ENCODE measurements around the gene CACNA1S.

The CACNA1S gene

GRCh38 chr1:201110138-201110537 is 2.1 kb downstream of the CACNA1S start:
- no peak overlapping the region for H2AFZ ChIP-seq (ENCODE audit: low read length)
- H3K27me3 ChIP-seq (replicated peaks; ENCODE audit: insufficient read depth, low read length): no peaks in the 10 kb centered on the region
- H3F3A ChIP-seq (ENCODE audit: insufficient read depth, low read length): no peaks in the 10 kb centered on the region
- H3K9ac ChIP-seq (ENCODE audit: low read length): no peak overlapping the region
- H3K9me3 ChIP-seq (replicated peaks; ENCODE audit: insufficient read depth, low read length): no peaks in the 10 kb centered on the region
- H3K27ac ChIP-seq (ENCODE audit: low read length): no peak overlapping the region
- no peak for DNase-seq
- no peak overlapping the region for H3K4me2 ChIP-seq (ENCODE audit: low read depth, low read length)
- TF ChIP-seq EZH2 (optimal IDR thresholded peaks at IDR 0.05; ENCODE audit: low read depth, low read length): no peak
- TF ChIP-seq, protein P1, sequence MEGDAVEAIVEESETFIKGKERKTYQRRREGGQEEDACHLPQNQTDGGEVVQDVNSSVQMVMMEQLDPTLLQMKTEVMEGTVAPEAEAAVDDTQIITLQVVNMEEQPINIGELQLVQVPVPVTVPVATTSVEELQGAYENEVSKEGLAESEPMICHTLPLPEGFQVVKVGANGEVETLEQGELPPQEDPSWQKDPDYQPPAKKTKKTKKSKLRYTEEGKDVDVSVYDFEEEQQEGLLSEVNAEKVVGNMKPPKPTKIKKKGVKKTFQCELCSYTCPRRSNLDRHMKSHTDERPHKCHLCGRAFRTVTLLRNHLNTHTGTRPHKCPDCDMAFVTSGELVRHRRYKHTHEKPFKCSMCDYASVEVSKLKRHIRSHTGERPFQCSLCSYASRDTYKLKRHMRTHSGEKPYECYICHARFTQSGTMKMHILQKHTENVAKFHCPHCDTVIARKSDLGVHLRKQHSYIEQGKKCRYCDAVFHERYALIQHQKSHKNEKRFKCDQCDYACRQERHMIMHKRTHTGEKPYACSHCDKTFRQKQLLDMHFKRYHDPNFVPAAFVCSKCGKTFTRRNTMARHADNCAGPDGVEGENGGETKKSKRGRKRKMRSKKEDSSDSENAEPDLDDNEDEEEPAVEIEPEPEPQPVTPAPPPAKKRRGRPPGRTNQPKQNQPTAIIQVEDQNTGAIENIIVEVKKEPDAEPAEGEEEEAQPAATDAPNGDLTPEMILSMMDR (IDR thresholded peaks at IDR 0.05; ENCODE audit: low read length): no peak
- no peak for TF ChIP-seq EZH2phosphoT487 (IDR thresholded peaks at IDR 0.05; ENCODE audit: low read length)
- H3K36me3 ChIP-seq (replicated peaks; ENCODE audit: insufficient read depth, low read length): no peaks in the 10 kb centered on the region
- H4K20me1 ChIP-seq (ENCODE audit: insufficient read depth, low read length): no peaks in the 10 kb centered on the region
- no peak overlapping the region for H3K4me3 ChIP-seq (ENCODE audit: low read length)
- no peaks in the 10 kb centered on the region for H3K9me2 ChIP-seq (replicated peaks; ENCODE audit: insufficient read depth, low read length)
- H3K79me2 ChIP-seq (ENCODE audit: low read length): no peaks in the 10 kb centered on the region
- H3K4me1 ChIP-seq (ENCODE audit: low read length): no peaks in the 10 kb centered on the region

DNA sequence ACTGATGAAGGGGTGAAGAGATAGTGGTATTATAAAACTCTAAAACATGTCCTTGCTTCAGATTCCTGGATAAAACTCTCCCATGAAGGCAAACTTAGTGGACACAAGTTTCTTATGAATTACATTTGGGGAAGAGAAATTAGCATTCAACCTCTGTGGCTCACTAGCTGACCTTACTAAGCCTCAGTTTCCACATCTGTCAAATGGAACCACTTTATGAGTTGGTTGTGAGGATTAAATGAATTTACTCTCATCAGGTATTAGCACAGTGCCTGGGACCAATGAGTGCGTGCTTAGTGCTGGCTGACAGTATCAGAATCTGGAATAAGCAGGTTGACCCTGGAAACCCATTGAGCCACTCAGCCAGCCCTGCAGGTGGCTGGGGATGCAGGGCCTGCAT is 2.6 kb downstream of the CACNA1S start:
- H3K9me3 ChIP-seq (replicated peaks; ENCODE audit: insufficient read depth, low read length): no peaks in the 10 kb centered on the region
- H4K20me1 ChIP-seq (ENCODE audit: insufficient read depth, low read length): no peaks in the 10 kb centered on the region
- no peak overlapping the region for H2AFZ ChIP-seq (ENCODE audit: low read length)
- H3K27ac ChIP-seq (ENCODE audit: low read length): no peak overlapping the region
- TF ChIP-seq, protein P1 (IDR thresholded peaks at IDR 0.05; ENCODE audit: low read length): no peak
- TF ChIP-seq EZH2phosphoT487 (IDR thresholded peaks at IDR 0.05; ENCODE audit: low read length) (no peak), EZH2 (optimal IDR thresholded peaks at IDR 0.05; ENCODE audit: low read depth, low read length) (no peak)
- no peaks in the 10 kb centered on the region for H3K9me2 ChIP-seq (replicated peaks; ENCODE audit: insufficient read depth, low read length)
- no peaks in the 10 kb centered on the region for H3K36me3 ChIP-seq (replicated peaks; ENCODE audit: insufficient read depth, low read length)
- no peak overlapping the region for H3K9ac ChIP-seq (ENCODE audit: low read length)
- no peaks in the 10 kb centered on the region for H3K27me3 ChIP-seq (replicated peaks; ENCODE audit: insufficient read depth, low read length)
- H3K79me2 ChIP-seq (ENCODE audit: low read length): no peaks in the 10 kb centered on the region
- H3K4me1 ChIP-seq (ENCODE audit: low read length): no peaks in the 10 kb centered on the region
- no peaks in the 10 kb centered on the region for H3F3A ChIP-seq (ENCODE audit: insufficient read depth, low read length)
- no peak overlapping the region for H3K4me2 ChIP-seq (ENCODE audit: low read depth, low read length)
- H3K4me3 ChIP-seq (ENCODE audit: low read length): no peak overlapping the region
- no peak for DNase-seq

GRCh38 chr1:201108614-201109013 is 3.6 kb downstream of the CACNA1S start:
- H3K9ac ChIP-seq (ENCODE audit: low read length): no peak overlapping the region
- no peaks in the 10 kb centered on the region for H3K9me3 ChIP-seq (replicated peaks; ENCODE audit: insufficient read depth, low read length)
- H2AFZ ChIP-seq (ENCODE audit: low read length): no peak overlapping the region
- no peaks in the 10 kb centered on the region for H3K9me2 ChIP-seq (replicated peaks; ENCODE audit: insufficient read depth, low read length)
- H4K20me1 ChIP-seq (ENCODE audit: insufficient read depth, low read length): no peaks in the 10 kb centered on the region
- H3K4me2 ChIP-seq (ENCODE audit: low read depth, low read length): no peak overlapping the region
- DNase-seq: no peak
- H3K4me1 ChIP-seq (ENCODE audit: low read length): no peaks in the 10 kb centered on the region
- H3K79me2 ChIP-seq (ENCODE audit: low read length): no peaks in the 10 kb centered on the region
- no peaks in the 10 kb centered on the region for H3K36me3 ChIP-seq (replicated peaks; ENCODE audit: insufficient read depth, low read length)
- H3K27me3 ChIP-seq (replicated peaks; ENCODE audit: insufficient read depth, low read length): no peaks in the 10 kb centered on the region
- H3K27ac ChIP-seq (ENCODE audit: low read length): no peak overlapping the region
- H3K4me3 ChIP-seq (ENCODE audit: low read length): no peak overlapping the region
- TF ChIP-seq, protein P1 (IDR thresholded peaks at IDR 0.05; ENCODE audit: low read length): no peak
- TF ChIP-seq EZH2phosphoT487 (IDR thresholded peaks at IDR 0.05; ENCODE audit: low read length) (no peak), EZH2 (optimal IDR thresholded peaks at IDR 0.05; ENCODE audit: low read depth, low read length) (no peak)
- no peaks in the 10 kb centered on the region for H3F3A ChIP-seq (ENCODE audit: insufficient read depth, low read length)

Data from MM.1S (cell line).